GM18909 (cell line): ENCODE measurements around the gene TRAF4.
"Not testable (repeated sequence)": the region's sequence is repeated elsewhere in the genome, so short reads cannot be mapped to it uniquely, and the experiment has no call there.

Source experiments
- ATAC-seq: cut with Tn5 transposase; IDR thresholded peaks from one replicate; pipeline ENCODE4 v1.9.1; 2021; ENCODE audit warnings: mild to moderate bottlenecking; ENCODE audit not compliant: unreplicated experiment, poor library complexity

The TRAF4 gene

GRCh38 chr17:28728364-28729200, 15.2 kb upstream of the TRAF4 start, which contains the start of gene NEK8:
Gene NEK8 (plus strand): TSS chr17:28728788. CDS start chr17:28728814, 26 bp downstream.
- peak; percentile 38 for ATAC-seq

GRCh38 chr17:28729950-28730330, 13.9 kb upstream of the TRAF4 start:
- no peak for ATAC-seq

- no peak for ATAC-seq
Observed at GRCh38 chr17:28733346-28733745, 10.5 kb upstream of the TRAF4 start.

GRCh38 chr17:28734712-28735241, 9.0 kb upstream of the TRAF4 start:
- ATAC-seq, result no peak

- no peak for ATAC-seq
Observed at GRCh38 chr17:28735242-28735722, 8.5 kb upstream of the TRAF4 start.

- not testable (repeated sequence) for ATAC-seq
Observed at GRCh38 chr17:28735913-28736769, 7.7 kb upstream of the TRAF4 start.

GRCh38 chr17:28737316-28737715, 6.5 kb upstream of the TRAF4 start:
- no peak for ATAC-seq

GRCh38 chr17:28737770-28738679, 5.8 kb upstream of the TRAF4 start:
- peak; percentile 63 for ATAC-seq

GRCh38 chr17:28738680-28739384, 5.0 kb upstream of the TRAF4 start:
- ATAC-seq, result no peak

GRCh38 chr17:28740406-28741357, 3.1 kb upstream of the TRAF4 start:
- no peak for ATAC-seq

- no peak for ATAC-seq
Observed at GRCh38 chr17:28741358-28742349, 2.2 kb upstream of the TRAF4 start.

- ATAC-seq, result no peak
Observed at GRCh38 chr17:28744104-28744971, 527 bp downstream of the TRAF4 start.

GRCh38 chr17:28744972-28745785, 1.4 kb downstream of the TRAF4 start:
- no peak for ATAC-seq

GRCh38 chr17:28745786-28746411, 2.1 kb downstream of the TRAF4 start:
- no peak for ATAC-seq

GRCh38 chr17:28746611-28747050, 2.8 kb downstream of the TRAF4 start:
- no peak for ATAC-seq
